Measurements from ENCODE around the gene SHC2. TPM values are rescaled to one million over a fixed set of nuclear protein-coding genes. Genes with fewer than 3 reads are reported as not detected.

The SHC2 gene
- total RNA-seq, 2 experiments from 2014 or later, result 0.21 TPM; not detected in 1

DNA sequence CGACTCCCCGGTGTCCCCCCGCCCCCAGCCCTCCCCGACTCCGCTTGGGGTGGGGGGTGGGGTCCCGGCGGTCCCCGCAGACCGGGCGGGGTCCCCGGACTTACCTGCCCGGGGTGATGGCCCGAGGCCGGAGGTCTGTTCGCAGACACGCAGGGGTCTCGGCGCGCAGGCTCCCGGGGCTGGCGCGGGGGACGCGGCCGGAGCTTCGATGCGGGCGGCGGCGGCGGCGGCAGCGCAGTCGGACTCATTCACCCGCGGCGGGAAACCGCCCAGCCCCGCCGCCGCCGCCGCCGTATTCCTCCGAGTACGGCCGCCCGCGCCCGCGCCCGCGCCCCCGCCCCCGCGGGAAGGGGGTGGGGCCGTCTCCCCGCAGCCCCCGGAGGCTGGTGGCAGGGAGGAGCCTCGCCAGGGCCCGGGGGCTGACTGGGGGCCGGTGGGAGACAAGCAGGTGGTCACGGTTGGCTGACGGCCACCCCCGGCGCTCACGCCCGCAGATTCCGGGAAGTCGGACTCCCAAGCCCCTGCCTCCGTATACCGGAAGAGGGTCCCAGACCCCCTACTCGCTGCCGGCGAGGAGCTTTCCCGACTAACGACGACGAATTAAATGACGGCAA lies 51.8 kb downstream of the SHC2 start, which contains the start of gene C2CD4C:
C2CD4C (minus strand) TSS at position 246 of the 614 bp plus-strand sequence. CDS start 786 bp downstream, outside the sequence.
- ChIA-PET POLR2A (no interaction called here), CTCF (interaction anchor here (0.9 kb wide), 1 partner anchor 98 kb away, joined by 3 read pairs; no protein-coding TSS in a partner anchor)
- peak; percentile 23 for DNase-seq

DNA sequence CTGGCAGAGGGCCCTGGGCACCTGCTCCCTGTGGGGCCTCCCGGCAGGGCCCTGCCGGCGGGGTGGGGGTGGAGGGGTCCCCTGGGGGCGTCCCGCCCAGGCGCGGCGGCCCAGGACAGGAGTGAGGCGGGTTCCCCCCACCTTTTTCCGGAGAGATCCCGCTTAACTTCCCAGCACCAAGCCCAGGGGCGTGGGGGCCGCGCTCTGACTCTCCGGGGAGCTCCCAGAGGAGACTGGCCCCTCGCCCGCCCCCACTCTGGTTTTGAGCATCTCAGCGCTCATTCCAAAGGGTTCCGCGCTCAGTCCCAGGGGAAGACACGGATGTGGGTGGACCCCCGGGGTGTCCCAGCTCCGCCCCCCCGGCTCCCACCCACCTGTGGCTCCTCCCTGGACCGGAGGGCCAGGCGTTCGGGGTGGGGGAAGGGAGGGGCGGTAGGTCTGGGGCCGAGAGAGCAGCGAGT lies 52.4 kb downstream of the SHC2 start:
- intact Hi-C loops (cut with micrococcal nuclease), result no loop called here
- no peak for DNase-seq
- H3K4me3 Mint-ChIP-seq, result no peak overlapping the region
- ChIA-PET CTCF (no interaction called here), POLR2A (no interaction called here)
- peaks cover 6% of the 10 kb centered on the region for H3K4me1 Mint-ChIP-seq (ENCODE audit: low read depth)
- peaks cover 16% of the 10 kb centered on the region for H3K27me3 Mint-ChIP-seq
- no peaks in the 10 kb centered on the region for H3K36me3 Mint-ChIP-seq
- no peak overlapping the region for H3K27ac Mint-ChIP-seq
- no peaks in the 10 kb centered on the region for H3K9me3 Mint-ChIP-seq

More for the DNA sequence above, 51.8 kb downstream of the SHC2 start, which contains the start of gene C2CD4C:
- Mint-ChIP-seq H3K4me3 (peak within 1 kb of the TSS; percentile 68), H3K4me1 (ENCODE audit: low read depth) (peaks cover 6% of the 10 kb centered on the region), H3K27ac (no peak within 1 kb of the TSS), H3K27me3 (peaks cover 16% of the 10 kb centered on the region), H3K9me3 (no peaks in the 10 kb centered on the region), H3K36me3 (no peaks in the 10 kb centered on the region)
- intact Hi-C loops (cut with micrococcal nuclease), result no loop called here

DNA sequence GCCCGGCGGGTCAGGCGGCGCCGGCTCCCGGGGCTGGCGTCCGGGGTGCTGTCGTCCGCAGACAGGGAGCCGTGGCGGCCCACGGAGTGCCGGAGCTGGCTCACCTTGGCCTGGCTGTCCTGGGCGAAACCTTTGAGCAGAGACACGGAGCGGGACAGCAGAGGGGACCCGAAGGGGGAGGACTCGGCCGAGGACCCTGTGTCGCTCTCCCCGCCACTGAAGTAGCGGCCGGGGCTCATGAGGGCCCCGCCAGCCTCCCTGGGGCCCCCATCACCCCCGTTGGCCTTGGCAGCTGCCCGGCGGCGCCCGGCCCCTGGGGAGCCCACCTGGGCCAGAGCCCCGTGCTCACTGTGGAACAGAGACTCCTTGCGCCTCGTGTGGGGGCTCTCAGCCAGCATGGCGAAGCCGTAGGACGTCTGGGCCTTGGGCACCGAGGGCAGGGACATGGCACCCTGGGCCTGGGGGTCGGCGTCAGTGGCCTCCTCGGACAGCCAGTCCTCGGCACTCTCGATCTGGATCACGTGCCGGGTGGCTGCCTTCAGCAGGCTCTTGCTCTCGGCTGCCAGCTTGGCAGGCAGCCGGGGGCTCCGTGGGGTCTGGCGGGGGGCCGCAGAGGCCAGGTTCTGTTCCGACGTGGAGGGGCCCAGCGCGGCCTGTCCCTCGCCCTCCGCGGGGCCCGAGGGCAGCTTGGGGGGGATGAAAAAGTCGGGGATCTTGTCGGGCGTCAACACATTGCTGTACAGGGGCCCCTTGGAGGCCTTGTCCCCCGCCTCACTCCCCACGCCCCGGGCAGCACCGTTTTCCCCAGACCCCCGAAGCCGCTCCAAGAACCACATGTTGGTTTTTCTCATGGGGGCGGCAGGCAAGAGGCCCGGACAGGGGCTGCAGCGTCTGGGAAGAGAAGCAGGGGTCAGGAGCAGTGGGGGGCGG lies 53.1 kb downstream of the SHC2 start:
- intact Hi-C loops (cut with micrococcal nuclease), result no loop called here
- no peak overlapping the region for H3K27ac Mint-ChIP-seq
- DNase-seq, result no peak
- no peaks in the 10 kb centered on the region for H3K9me3 Mint-ChIP-seq
- ChIA-PET POLR2A (no interaction called here), CTCF (no interaction called here)
- H3K4me3 Mint-ChIP-seq, result no peak overlapping the region
- H3K27me3 Mint-ChIP-seq, result peaks cover 19% of the 10 kb centered on the region
- no peaks in the 10 kb centered on the region for H3K36me3 Mint-ChIP-seq
- H3K4me1 Mint-ChIP-seq (ENCODE audit: low read depth), result peaks cover 6% of the 10 kb centered on the region

- ChIA-PET POLR2A (no interaction called here), CTCF (no interaction called here)
- Mint-ChIP-seq H3K4me1 (ENCODE audit: low read depth) (peaks cover 6% of the 10 kb centered on the region), H3K27ac (no peak overlapping the region), H3K27me3 (peaks cover 19% of the 10 kb centered on the region), H3K4me3 (no peak overlapping the region), H3K9me3 (no peaks in the 10 kb centered on the region), H3K36me3 (no peaks in the 10 kb centered on the region)
- intact Hi-C loops (cut with micrococcal nuclease), result no loop called here
- no peak for DNase-seq
These were observed 53.8 kb downstream of the SHC2 start for GRCh38 chr19:406971-407510.

DNA sequence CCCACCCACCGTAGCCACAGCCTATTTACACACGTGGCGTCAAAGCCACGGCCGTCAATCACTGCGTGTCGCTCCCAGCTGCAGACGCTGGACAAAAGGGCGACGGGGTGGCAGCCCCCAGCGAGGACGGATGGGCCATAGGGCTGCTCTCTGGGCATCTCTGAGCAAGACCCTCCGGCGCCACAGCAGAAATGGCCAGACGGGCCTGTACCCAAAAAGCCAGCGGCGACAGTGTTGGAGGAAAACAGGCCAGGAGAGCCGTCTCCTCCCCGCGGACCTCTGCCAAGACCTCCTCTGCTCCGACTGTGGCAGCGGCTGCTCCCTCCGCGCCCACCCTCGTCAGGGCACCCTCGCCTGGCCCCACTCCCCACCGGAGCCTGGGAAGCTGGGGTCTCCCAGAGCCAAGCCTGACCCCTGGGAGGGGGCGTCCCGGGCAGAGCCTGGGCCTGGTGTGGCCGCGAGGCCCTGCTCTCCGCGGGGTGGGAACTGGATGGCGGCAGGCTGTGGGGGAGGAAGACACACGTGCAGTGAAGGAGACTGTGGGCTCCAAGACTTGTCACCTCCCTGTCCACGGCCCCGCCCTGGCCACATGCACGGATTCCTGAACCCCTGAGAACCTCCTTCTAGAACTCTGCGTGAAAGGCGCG lies 54.6 kb downstream of the SHC2 start:
- POLR2A ChIA-PET, result no interaction called here
- H3K36me3 Mint-ChIP-seq, result no peaks in the 10 kb centered on the region
- peaks cover 6% of the 10 kb centered on the region for H3K4me1 Mint-ChIP-seq (ENCODE audit: low read depth)
- intact Hi-C loops (cut with micrococcal nuclease), result no loop called here
- no peak overlapping the region for H3K27ac Mint-ChIP-seq
- CTCF ChIA-PET, result no interaction called here
- no peak overlapping the region for H3K4me3 Mint-ChIP-seq
- peaks cover 16% of the 10 kb centered on the region for H3K27me3 Mint-ChIP-seq
- no peak for DNase-seq
- no peaks in the 10 kb centered on the region for H3K9me3 Mint-ChIP-seq

DNA sequence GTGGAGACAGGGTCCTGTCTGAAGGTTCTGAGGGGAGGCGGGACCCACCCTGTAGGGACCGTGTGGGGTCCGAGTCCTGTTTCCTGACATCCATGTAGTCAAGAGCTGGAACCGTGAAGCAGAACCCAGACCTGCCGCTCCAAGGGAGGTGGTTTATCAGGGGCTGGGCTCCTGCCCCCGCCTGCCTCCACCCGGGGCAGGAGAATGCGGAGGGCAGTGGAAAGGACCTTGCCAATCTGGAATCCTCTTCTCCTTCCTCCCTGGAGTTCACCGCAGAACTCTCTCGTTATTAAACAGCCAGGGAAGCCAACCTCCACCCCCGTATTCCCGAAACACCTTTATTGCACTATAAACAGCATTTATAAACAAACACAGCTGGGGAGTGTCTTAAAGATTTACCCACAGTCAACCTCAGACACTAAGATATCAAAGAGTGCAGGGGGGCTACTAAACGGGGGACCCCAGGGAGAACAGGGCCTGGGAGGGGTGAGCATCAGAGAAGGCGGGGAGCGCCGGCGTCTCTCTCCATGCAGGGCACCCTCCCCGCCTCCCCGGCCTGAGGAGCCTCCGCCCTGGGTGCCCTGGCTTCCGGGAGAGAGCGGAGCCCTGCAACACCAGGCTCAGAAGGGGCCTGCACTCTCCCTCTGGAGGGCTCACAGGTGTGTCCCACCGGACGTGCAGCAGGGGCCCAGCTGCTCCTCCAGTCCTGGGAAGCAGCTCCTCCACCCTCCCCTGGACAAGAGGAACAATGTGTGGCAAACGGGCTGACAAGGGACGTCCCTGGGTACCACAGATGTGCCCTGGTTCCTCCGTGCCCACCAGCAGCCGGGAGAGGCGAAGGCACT lies 55.5 kb downstream of the SHC2 start:
- H3K27me3 Mint-ChIP-seq, result peaks cover 16% of the 10 kb centered on the region
- H3K4me1 Mint-ChIP-seq (ENCODE audit: low read depth), result peaks cover 6% of the 10 kb centered on the region
- H3K36me3 Mint-ChIP-seq, result no peaks in the 10 kb centered on the region
- no peaks in the 10 kb centered on the region for H3K9me3 Mint-ChIP-seq
- CTCF ChIA-PET, result no interaction called here
- intact Hi-C loops (cut with micrococcal nuclease), result no loop called here
- no peak overlapping the region for H3K4me3 Mint-ChIP-seq
- no peak for DNase-seq
- POLR2A ChIA-PET, result no interaction called here
- no peak overlapping the region for H3K27ac Mint-ChIP-seq

GRCh38 chr19:403221-404027 lies 57.4 kb downstream of the SHC2 start:
- ChIA-PET CTCF (interaction anchor here (1.4 kb wide), 1 partner anchor 103 kb away, joined by 3 read pairs; no protein-coding TSS in a partner anchor), POLR2A (no interaction called here)
- H3K4me3 Mint-ChIP-seq, result no peak overlapping the region
- peaks cover 10% of the 10 kb centered on the region for H3K27me3 Mint-ChIP-seq
- H3K9me3 Mint-ChIP-seq, result no peaks in the 10 kb centered on the region
- no peak for DNase-seq
- no peaks in the 10 kb centered on the region for H3K4me1 Mint-ChIP-seq (ENCODE audit: low read depth)
- H3K36me3 Mint-ChIP-seq, result no peaks in the 10 kb centered on the region
- intact Hi-C loops (cut with micrococcal nuclease), result no loop called here
- H3K27ac Mint-ChIP-seq, result no peak overlapping the region

GRCh38 chr19:402786-403185 lies 58.0 kb downstream of the SHC2 start:
- Mint-ChIP-seq H3K9me3 (no peaks in the 10 kb centered on the region), H3K27ac (no peak overlapping the region), H3K4me1 (ENCODE audit: low read depth) (no peaks in the 10 kb centered on the region), H3K36me3 (no peaks in the 10 kb centered on the region), H3K4me3 (no peak overlapping the region), H3K27me3 (peaks cover 10% of the 10 kb centered on the region)
- POLR2A ChIA-PET, result no interaction called here
- CTCF ChIA-PET, result interaction anchor here (1.4 kb wide), 1 partner anchor 103 kb away, joined by 3 read pairs; no protein-coding TSS in a partner anchor
- intact Hi-C loops (cut with micrococcal nuclease), result no loop called here
- no peak for DNase-seq

- Mint-ChIP-seq H3K27me3 (peaks cover 10% of the 10 kb centered on the region), H3K4me3 (no peak overlapping the region), H3K9me3 (no peaks in the 10 kb centered on the region), H3K4me1 (ENCODE audit: low read depth) (no peaks in the 10 kb centered on the region), H3K27ac (no peak overlapping the region), H3K36me3 (no peaks in the 10 kb centered on the region)
- ChIA-PET CTCF (interaction anchor here (1.4 kb wide), 1 partner anchor 104 kb away, joined by 3 read pairs; no protein-coding TSS in a partner anchor), POLR2A (no interaction called here)
- intact Hi-C loops (cut with micrococcal nuclease), result no loop called here
- DNase-seq, result no peak
These were observed 58.8 kb downstream of the SHC2 start for GRCh38 chr19:401866-402511.

DNA sequence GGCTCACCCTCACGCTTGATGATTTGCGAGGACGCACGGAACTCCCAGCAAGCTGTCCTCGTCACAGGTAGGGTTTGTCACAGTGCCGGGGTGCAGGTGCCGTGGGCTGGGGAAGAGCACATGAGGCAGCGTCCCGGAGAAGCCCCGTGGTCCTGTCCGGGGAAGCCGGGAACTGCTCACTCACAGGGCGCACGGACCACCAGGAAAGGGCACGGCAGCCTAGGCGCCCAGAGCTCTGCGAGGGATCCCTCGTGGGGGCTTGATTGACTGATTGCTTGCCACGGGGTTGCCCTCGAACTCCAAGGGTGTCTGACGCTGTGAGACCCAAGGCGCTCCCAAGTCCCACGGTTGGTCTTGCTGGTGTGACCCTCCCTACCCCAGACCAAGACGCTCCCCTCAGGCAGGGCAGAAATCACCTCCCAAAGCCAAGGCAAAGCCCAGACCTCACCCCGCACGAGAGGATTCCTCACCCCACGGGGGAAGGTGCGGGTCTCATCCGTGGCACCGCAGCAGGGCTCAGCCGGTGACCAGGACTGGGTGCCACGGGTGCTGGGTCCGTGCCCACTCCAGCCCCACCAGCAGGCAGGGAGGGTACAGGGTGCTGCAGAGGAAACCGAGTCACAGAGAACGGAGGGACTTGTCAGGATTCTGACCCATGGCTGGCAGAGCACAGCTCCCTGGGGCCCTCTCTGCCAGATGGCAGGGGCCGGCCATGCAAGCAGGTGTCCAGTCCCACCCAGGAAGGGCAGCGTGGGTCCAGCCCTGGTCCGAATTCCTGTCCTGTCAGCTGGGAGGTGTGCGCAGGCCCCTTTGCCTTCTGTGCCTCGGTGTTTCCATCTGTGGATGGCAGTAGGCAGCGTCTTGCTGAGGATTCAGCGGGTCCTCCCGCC lies 59.6 kb downstream of the SHC2 start:
- POLR2A ChIA-PET, result no interaction called here
- no peak for DNase-seq
- Mint-ChIP-seq H3K27ac (no peak overlapping the region), H3K36me3 (no peaks in the 10 kb centered on the region), H3K4me1 (ENCODE audit: low read depth) (no peaks in the 10 kb centered on the region), H3K27me3 (peaks cover 10% of the 10 kb centered on the region), H3K4me3 (no peak overlapping the region), H3K9me3 (no peaks in the 10 kb centered on the region)
- CTCF ChIA-PET, result no interaction called here
- intact Hi-C loops (cut with micrococcal nuclease), result no loop called here

Data from activated CD4-positive, alpha-beta memory T cell treated with anti-CD3 and anti-CD28 coated beads for 36 hours (primary cell).